Measurements from ENCODE around the gene ISOC2. TPM values are rescaled to one million over a fixed set of nuclear protein-coding genes. Genes with fewer than 3 reads are reported as not detected.

ISOC2 gene
- total RNA-seq, 1 donor from 2014 or later, result 58.8 TPM

DNA sequence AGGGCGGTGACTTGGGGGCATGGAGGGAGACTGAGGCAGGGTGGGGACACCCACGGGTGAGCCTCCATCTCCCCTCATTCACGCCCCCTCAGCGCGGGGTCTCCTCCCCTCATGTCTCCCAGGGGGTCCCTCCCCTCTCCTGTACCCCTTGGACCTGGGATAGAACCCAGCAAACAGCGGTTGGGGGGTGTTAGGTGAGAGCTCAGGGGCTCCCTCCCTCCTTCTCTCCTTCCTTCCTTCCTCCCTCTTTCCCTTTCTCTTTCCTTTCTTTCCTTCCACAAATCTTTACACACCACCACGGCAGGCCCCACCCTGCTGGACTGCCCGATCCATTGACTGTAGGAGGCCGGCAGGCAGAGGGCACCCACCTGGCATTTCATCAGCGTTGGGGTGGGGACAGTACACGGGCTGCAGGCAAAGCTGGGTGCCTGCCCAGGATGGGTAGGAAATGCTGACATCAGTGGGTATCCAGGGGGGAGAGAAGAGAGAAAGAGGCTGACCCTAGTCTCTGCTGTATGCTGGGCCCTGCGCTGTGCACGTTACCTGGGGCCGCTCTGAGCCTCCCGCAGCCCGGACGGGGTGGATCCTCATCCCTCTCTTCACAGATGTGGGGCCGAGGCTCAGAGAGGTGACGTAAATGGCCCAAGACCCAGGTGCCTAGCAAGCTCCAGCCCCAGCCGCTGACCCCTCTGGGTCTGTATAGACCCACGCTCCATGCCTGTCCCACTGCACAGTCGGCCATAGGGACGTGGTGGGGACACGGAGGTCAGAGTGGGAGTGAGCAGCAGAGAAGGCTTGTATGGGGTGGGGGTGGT, 30.3 kb upstream of the ISOC2 start:
- H3K36me3 Mint-ChIP-seq (ENCODE audit: low read depth, unreplicated experiment), result peaks cover 5% of the 10 kb centered on the region
- H3K4me1 ChIP-seq (ENCODE audit: insufficient read depth, low read length), result peaks cover 45% of the 10 kb centered on the region
- H3K27me3 Mint-ChIP-seq (ENCODE audit: low read depth, unreplicated experiment), result no peaks in the 10 kb centered on the region
- no peaks in the 10 kb centered on the region for H3K9me3 Mint-ChIP-seq (ENCODE audit: unreplicated experiment)
- no peak overlapping the region for H3K4me2 ChIP-seq (ENCODE audit: low read length)
- no peaks in the 10 kb centered on the region for H3K79me2 ChIP-seq (ENCODE audit: insufficient read depth, low read length)
- no peak for TF ChIP-seq EZH2 (IDR thresholded peaks at IDR 0.05; ENCODE audit: insufficient read depth, low read length)
- TF ChIP-seq, protein P1, sequence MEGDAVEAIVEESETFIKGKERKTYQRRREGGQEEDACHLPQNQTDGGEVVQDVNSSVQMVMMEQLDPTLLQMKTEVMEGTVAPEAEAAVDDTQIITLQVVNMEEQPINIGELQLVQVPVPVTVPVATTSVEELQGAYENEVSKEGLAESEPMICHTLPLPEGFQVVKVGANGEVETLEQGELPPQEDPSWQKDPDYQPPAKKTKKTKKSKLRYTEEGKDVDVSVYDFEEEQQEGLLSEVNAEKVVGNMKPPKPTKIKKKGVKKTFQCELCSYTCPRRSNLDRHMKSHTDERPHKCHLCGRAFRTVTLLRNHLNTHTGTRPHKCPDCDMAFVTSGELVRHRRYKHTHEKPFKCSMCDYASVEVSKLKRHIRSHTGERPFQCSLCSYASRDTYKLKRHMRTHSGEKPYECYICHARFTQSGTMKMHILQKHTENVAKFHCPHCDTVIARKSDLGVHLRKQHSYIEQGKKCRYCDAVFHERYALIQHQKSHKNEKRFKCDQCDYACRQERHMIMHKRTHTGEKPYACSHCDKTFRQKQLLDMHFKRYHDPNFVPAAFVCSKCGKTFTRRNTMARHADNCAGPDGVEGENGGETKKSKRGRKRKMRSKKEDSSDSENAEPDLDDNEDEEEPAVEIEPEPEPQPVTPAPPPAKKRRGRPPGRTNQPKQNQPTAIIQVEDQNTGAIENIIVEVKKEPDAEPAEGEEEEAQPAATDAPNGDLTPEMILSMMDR (IDR thresholded peaks at IDR 0.05; ENCODE audit: insufficient read depth, low read depth, low read length), result no peak
- no peak overlapping the region for H3K9ac ChIP-seq (ENCODE audit: low read length)
- H3K4me3 ChIP-seq (ENCODE audit: insufficient read depth, low read depth, low read length), result no peak overlapping the region
- H3K27ac Mint-ChIP-seq (ENCODE audit: unreplicated experiment), result no peak overlapping the region
- no peaks in the 10 kb centered on the region for H3K27me3 ChIP-seq (ENCODE audit: insufficient read depth, low read length)
- no peak for FAIRE-seq
- no peak overlapping the region for H2AFZ ChIP-seq (ENCODE audit: low read depth, low read length)
- DNase-seq (ENCODE audit: low read depth), result no peak
- no peaks in the 10 kb centered on the region for H3K36me3 ChIP-seq (ENCODE audit: insufficient read depth, low read length)
- no peaks in the 10 kb centered on the region for H3K9me3 ChIP-seq (ENCODE audit: insufficient read depth, low read depth, low read length)
- no peak overlapping the region for H3K4me3 Mint-ChIP-seq (ENCODE audit: unreplicated experiment)
- H3K27ac ChIP-seq (ENCODE audit: low read depth, low read length), result no peak overlapping the region
- H3K4me1 Mint-ChIP-seq (ENCODE audit: low read depth, unreplicated experiment), result peaks cover 19% of the 10 kb centered on the region
- H4K20me1 ChIP-seq (ENCODE audit: insufficient read depth, low read length), result no peaks in the 10 kb centered on the region

DNA sequence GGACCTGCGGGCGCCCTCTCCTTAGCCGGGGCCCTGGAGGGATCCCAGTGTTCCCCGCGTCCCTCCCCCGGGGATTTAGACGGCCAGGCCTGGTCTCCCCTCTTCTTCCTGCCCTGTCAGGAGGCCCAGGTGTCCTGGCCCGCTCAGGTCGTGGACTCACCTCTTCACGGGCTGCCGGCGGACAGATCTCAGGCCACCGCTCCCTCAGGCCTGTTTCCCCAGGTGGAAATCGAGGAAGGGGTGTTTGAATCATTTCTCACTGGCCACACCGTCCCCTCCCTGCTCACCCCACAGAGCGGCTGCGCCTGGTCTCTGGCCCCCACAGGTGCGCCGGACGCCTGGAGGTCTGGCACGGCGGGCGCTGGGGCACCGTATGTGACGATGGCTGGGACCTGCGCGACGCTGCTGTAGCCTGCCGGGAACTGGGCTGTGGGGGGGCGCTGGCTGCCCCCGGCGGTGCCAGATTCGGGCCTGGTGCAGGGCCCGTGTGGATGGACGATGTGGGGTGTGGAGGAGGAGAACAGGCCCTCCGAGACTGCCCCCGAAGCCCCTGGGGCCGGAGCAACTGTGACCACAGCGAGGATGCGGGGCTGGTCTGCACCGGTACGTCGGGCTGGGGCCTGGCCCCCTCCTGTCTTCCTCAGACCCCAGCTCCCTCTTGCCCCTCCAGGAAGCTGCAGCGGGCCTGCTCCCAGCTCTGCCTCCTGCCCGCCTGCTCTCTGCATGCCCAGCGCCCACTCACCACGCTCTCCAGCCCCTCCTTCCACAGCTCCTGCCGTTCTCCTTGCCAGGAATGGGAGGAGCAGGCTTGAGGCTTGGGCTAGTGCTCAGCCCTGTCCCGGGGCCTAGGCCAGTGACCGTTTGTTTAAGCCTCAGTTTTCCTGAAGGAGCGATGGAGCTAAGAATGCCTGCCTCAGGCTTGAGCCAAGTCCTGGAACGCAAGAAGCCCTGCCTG, 29.3 kb upstream of the ISOC2 start:
- no peak overlapping the region for H3K4me3 Mint-ChIP-seq (ENCODE audit: unreplicated experiment)
- Histone ChIP-seq H3K27me3 (ENCODE audit: insufficient read depth, low read length) (no peaks in the 10 kb centered on the region), H3K9ac (ENCODE audit: low read length) (no peak overlapping the region), H3K4me1 (ENCODE audit: insufficient read depth, low read length) (peaks cover 55% of the 10 kb centered on the region), H3K27ac (ENCODE audit: low read depth, low read length) (no peak overlapping the region), H3K4me2 (ENCODE audit: low read length) (no peak overlapping the region), H3K9me3 (ENCODE audit: insufficient read depth, low read depth, low read length) (no peaks in the 10 kb centered on the region), H3K79me2 (ENCODE audit: insufficient read depth, low read length) (peaks cover 5% of the 10 kb centered on the region), H4K20me1 (ENCODE audit: insufficient read depth, low read length) (no peaks in the 10 kb centered on the region), H3K36me3 (ENCODE audit: insufficient read depth, low read length) (no peaks in the 10 kb centered on the region), H2AFZ (ENCODE audit: low read depth, low read length) (no peak overlapping the region), H3K4me3 (ENCODE audit: insufficient read depth, low read depth, low read length) (no peak overlapping the region)
- peaks cover 5% of the 10 kb centered on the region for H3K36me3 Mint-ChIP-seq (ENCODE audit: low read depth, unreplicated experiment)
- FAIRE-seq (no peak), DNase-seq (ENCODE audit: low read depth) (no peak)
- H3K4me1 Mint-ChIP-seq (ENCODE audit: low read depth, unreplicated experiment), result peaks cover 24% of the 10 kb centered on the region
- no peaks in the 10 kb centered on the region for H3K27me3 Mint-ChIP-seq (ENCODE audit: low read depth, unreplicated experiment)
- TF ChIP-seq, protein P1 (IDR thresholded peaks at IDR 0.05; ENCODE audit: insufficient read depth, low read depth, low read length), result no peak
- TF ChIP-seq EZH2 (IDR thresholded peaks at IDR 0.05; ENCODE audit: insufficient read depth, low read length), result no peak
- no peak overlapping the region for H3K27ac Mint-ChIP-seq (ENCODE audit: unreplicated experiment)
- no peaks in the 10 kb centered on the region for H3K9me3 Mint-ChIP-seq (ENCODE audit: unreplicated experiment)

Data from astrocyte (in vitro differentiated cells and primary cell).